ENCODE results near the gene PEX10. TPM values are rescaled to one million over a fixed set of nuclear protein-coding genes. Genes with fewer than 3 reads are reported as not detected.
A peak's percentile ranks its signal among the peaks of the same experiment; 100 is the strongest.

PEX10 gene
- total and polyA plus RNA-seq, 2 experiments from 2014 or later, result 24.7 to 25.5 TPM

DNA sequence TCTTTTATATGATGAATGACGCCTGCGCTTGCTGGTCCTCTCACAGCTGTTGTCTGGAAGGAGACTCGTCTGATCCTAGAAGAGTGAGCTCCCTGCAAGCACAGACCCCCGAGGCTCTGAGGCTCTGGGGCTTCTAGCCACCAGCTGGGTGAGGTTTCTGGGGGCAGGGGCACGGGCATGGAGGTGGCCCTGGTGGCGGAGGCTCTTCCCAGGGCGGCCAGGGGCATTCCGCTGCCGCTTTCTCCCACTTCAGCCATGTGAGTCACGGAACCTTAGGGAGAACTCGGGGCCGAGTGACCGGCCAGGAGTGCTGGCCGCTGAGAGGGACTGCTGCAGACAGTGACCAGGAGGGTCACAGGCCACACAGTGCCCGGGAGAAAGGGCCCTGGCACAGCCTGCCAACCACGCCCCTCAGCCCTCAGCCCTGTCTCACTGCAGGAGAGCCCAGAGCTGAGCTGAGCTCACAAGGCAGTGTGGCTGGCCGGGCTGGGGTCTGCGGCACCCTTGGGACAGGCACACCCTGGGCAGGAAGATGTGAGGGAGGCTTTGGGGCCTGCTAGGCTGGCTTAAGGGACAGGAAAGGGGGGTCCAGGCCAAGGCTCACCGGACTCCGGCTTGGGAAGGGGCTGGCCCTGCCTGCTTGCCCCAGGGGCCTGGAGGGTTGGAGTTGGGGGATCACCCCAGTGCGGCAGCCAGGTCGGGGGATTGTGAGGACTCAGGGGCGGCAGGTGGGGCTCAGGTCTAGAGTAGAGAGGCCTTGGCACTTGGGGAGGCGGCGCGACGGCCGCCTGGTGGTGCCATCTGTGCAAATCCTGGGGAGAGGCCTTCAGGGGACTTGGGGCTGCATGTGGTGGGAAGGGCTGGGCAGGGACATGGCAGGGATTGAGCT is 56.7 kb downstream of the PEX10 start:
- TF ChIP-seq EZH2 (IDR thresholded peaks at IDR 0.05; ENCODE audit: borderline replicate concordance) (no peak), EZH2phosphoT487 (IDR thresholded peaks at IDR 0.05; ENCODE audit: low read depth, severe bottlenecking, unreplicated experiment) (no peak)
- TF ChIP-seq, protein P1, sequence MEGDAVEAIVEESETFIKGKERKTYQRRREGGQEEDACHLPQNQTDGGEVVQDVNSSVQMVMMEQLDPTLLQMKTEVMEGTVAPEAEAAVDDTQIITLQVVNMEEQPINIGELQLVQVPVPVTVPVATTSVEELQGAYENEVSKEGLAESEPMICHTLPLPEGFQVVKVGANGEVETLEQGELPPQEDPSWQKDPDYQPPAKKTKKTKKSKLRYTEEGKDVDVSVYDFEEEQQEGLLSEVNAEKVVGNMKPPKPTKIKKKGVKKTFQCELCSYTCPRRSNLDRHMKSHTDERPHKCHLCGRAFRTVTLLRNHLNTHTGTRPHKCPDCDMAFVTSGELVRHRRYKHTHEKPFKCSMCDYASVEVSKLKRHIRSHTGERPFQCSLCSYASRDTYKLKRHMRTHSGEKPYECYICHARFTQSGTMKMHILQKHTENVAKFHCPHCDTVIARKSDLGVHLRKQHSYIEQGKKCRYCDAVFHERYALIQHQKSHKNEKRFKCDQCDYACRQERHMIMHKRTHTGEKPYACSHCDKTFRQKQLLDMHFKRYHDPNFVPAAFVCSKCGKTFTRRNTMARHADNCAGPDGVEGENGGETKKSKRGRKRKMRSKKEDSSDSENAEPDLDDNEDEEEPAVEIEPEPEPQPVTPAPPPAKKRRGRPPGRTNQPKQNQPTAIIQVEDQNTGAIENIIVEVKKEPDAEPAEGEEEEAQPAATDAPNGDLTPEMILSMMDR (IDR thresholded peaks at IDR 0.05; ENCODE audit: poor library complexity), result no peak
- Histone ChIP-seq H2AFZ (no peak overlapping the region), H3K27me3 (no peaks in the 10 kb centered on the region), H3K36me3 (replicated peaks; ENCODE audit: insufficient read depth, low read depth) (no peaks in the 10 kb centered on the region), H3K79me2 (no peaks in the 10 kb centered on the region), H3K27ac (peak overlapping the region; percentile 61), H3K4me1 (ENCODE audit: insufficient read depth) (no peaks in the 10 kb centered on the region), H4K20me1 (ENCODE audit: insufficient read depth, poor library complexity, severe bottlenecking) (no peaks in the 10 kb centered on the region), H3K9me2 (replicated peaks; ENCODE audit: insufficient read depth) (no peaks in the 10 kb centered on the region), H3K4me2 (peak overlapping the region; percentile 29), H3K4me3 (no peak overlapping the region), H3K9me3 (ENCODE audit: low read depth) (no peaks in the 10 kb centered on the region)
- WGBS (ENCODE audit: low lambda C conversion rate, missing lambda C conversion rate), result 86% methylated on average over 28 of the region's 28 CpGs
- no peak for DNase-seq (ENCODE audit: low spot score)

DNA sequence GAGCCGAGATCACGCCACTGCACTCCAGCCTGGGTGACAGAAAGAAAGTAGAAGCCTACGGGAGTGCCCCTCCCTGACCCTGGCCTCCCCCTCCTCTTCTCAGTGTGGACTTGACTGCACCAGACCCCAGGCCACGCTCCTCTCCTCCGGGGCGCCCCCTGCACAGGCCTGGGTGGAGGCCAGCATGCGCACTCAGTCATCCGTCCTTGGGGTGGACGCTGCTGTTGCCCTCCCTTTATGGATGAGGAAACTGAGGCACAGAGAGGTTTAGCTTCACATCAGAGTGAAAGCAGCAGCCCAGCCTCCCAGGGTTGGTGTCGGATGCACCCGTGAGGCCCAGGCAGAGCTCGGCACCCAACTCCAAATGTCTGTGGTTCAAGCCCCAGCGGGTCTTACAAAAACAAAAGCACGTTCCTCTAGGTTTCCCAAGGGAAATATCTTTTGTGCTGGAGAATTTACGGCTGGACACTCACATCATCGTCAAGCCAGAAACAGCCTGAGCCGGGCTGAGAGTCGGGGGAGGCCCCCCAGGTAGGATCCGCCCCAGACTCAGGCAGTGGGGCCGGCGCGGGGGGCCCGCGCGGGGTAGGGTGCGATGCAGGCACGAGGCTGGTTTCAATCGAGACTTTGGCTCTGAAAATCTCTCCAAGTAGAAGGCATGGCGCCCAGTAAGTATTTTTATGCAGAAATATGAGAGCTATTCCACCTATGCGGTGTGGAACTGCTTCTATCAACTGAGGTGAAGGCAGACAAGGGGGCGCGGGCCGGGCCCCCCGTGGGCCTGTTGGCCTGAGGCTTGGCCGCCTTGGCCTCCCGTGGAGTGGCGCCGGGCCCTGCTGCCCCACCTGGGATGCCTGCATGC is 57.6 kb downstream of the PEX10 start:
- H3K79me2 ChIP-seq, result no peaks in the 10 kb centered on the region
- peak overlapping the region; percentile 29 for H3K4me2 ChIP-seq
- no peaks in the 10 kb centered on the region for H3K4me1 ChIP-seq (ENCODE audit: insufficient read depth)
- no peak for TF ChIP-seq EZH2phosphoT487 (IDR thresholded peaks at IDR 0.05; ENCODE audit: low read depth, severe bottlenecking, unreplicated experiment)
- TF ChIP-seq, protein P1 (IDR thresholded peaks at IDR 0.05; ENCODE audit: poor library complexity), result no peak
- no peak for TF ChIP-seq EZH2 (IDR thresholded peaks at IDR 0.05; ENCODE audit: borderline replicate concordance)
- H3K36me3 ChIP-seq (replicated peaks; ENCODE audit: insufficient read depth, low read depth), result no peaks in the 10 kb centered on the region
- H3K9me3 ChIP-seq (ENCODE audit: low read depth), result no peaks in the 10 kb centered on the region
- H3K27me3 ChIP-seq, result no peaks in the 10 kb centered on the region
- H4K20me1 ChIP-seq (ENCODE audit: insufficient read depth, poor library complexity, severe bottlenecking), result no peaks in the 10 kb centered on the region
- no peak overlapping the region for H2AFZ ChIP-seq
- H3K9me2 ChIP-seq (replicated peaks; ENCODE audit: insufficient read depth), result no peaks in the 10 kb centered on the region
- peak overlapping the region; percentile 61 for H3K27ac ChIP-seq
- 75% methylated on average over 37 of the region's 38 CpGs for WGBS (ENCODE audit: low lambda C conversion rate, missing lambda C conversion rate)
- H3K4me3 ChIP-seq, result no peak overlapping the region
- DNase-seq (ENCODE audit: low spot score), result peak; percentile 31

Other genes with a start within 250 kb of the PEX10 start
- 24.9 and 36.6 TPM in 2 replicates for gene FAAP20, start 217.8 kb downstream of the PEX10 start, total RNA-seq
- gene FAAP20, start 217.8 kb downstream of the PEX10 start, polyA plus RNA-seq, result 117 and 135 TPM in 2 replicates
- 17.1 and 21.9 TPM in 2 replicates for gene SKI, start 184.2 kb downstream of the PEX10 start, total RNA-seq
- 5.1 and 6.9 TPM in 2 replicates for gene SKI, start 184.2 kb downstream of the PEX10 start, polyA plus RNA-seq
- 4.0 and 9.4 TPM in 2 replicates for gene MORN1, start 21.0 kb downstream of the PEX10 start, total RNA-seq
- 4.5 and 7.8 TPM in 2 replicates for gene MORN1, start 21.0 kb downstream of the PEX10 start, polyA plus RNA-seq
- gene RER1, start 20.7 kb downstream of the PEX10 start, total RNA-seq, result 89.5 and 123 TPM in 2 replicates
- 227 and 237 TPM in 2 replicates for gene RER1, start 20.7 kb downstream of the PEX10 start, polyA plus RNA-seq
- 0.48 and 1.3 TPM in 2 replicates for gene PLCH2, start 63.7 kb upstream of the PEX10 start, total RNA-seq
- gene PLCH2, start 63.7 kb upstream of the PEX10 start, polyA plus RNA-seq, result 1.9 and 3.4 TPM in 2 replicates
- gene PANK4, start 114.0 kb upstream of the PEX10 start, total RNA-seq, result 18.5 and 20.4 TPM in 2 replicates
- gene PANK4, start 114.0 kb upstream of the PEX10 start, polyA plus RNA-seq, result 21.3 and 21.5 TPM in 2 replicates
- gene HES5, start 117.7 kb upstream of the PEX10 start, total RNA-seq, result not detected in 2 replicates
- 1.0 TPM in 2 replicates for gene HES5, start 117.7 kb upstream of the PEX10 start, polyA plus RNA-seq
- 2.7 and 6.1 TPM in 2 replicates for gene TNFRSF14, start 143.8 kb upstream of the PEX10 start, total RNA-seq
- gene TNFRSF14, start 143.8 kb upstream of the PEX10 start, polyA plus RNA-seq, result 5.3 and 5.4 TPM in 2 replicates
- 21.4 and 36.7 TPM in 2 replicates for gene PRXL2B, start 174.2 kb upstream of the PEX10 start, total RNA-seq
- gene PRXL2B, start 174.2 kb upstream of the PEX10 start, polyA plus RNA-seq, result 39.6 and 41.4 TPM in 2 replicates
- gene MMEL1, start 220.5 kb upstream of the PEX10 start, total RNA-seq, result 0.32 and 0.93 TPM in 2 replicates
- gene MMEL1, start 220.5 kb upstream of the PEX10 start, polyA plus RNA-seq, result 1.8 TPM in 1 of 2 replicates, not detected in the other

Data from hepatocyte (in vitro differentiated cells).